Suppressor macrophage (primary cell): ENCODE measurements around the gene MYZAP.
"Not testable (repeated sequence)": the region's sequence is repeated elsewhere in the genome, so short reads cannot be mapped to it uniquely, and the experiment has no call there.

Experiments used
- DNase-seq, 4 experiments: peaks; one replicate each; pipeline ENCODE4 v3.0.0-alpha.2; 2020 to 2022

Gene MYZAP

GRCh38 chr15:57592836-57593420 lies 1.2 kb downstream of the MYZAP start:
- no peak for DNase-seq

- no peak for DNase-seq
Observed at GRCh38 chr15:57594479-57594878, 2.8 kb downstream of the MYZAP start.

GRCh38 chr15:57595011-57595866 lies 3.5 kb downstream of the MYZAP start:
- DNase-seq = no peak

- no peak for DNase-seq
Observed at GRCh38 chr15:57596301-57596855, 4.7 kb downstream of the MYZAP start.

GRCh38 chr15:57596978-57597377 lies 5.3 kb downstream of the MYZAP start:
- DNase-seq = no peak

- no peak for DNase-seq
Observed at GRCh38 chr15:57597431-57597830, 5.7 kb downstream of the MYZAP start.

- DNase-seq = no peak
Observed at GRCh38 chr15:57598346-57598745, 6.6 kb downstream of the MYZAP start.

- DNase-seq = no peak
Observed at GRCh38 chr15:57599296-57599810, 7.6 kb downstream of the MYZAP start.

GRCh38 chr15:57600197-57600596 lies 8.5 kb downstream of the MYZAP start:
- DNase-seq = no peak

- DNase-seq = no peak
Observed at GRCh38 chr15:57604507-57604906, 12.8 kb downstream of the MYZAP start.

GRCh38 chr15:57605491-57605890 lies 13.8 kb downstream of the MYZAP start:
- DNase-seq = no peak

GRCh38 chr15:57606048-57606447 lies 14.3 kb downstream of the MYZAP start:
- no peak for DNase-seq

GRCh38 chr15:57606816-57607215 lies 15.1 kb downstream of the MYZAP start:
- DNase-seq = no peak

- peak; percentile 35 to 69 (median 58) for DNase-seq
Observed at GRCh38 chr15:57607570-57608000, 15.9 kb downstream of the MYZAP start.

- peak; percentile 31 to 73 (median 54) for DNase-seq
Observed at GRCh38 chr15:57609805-57610529, 18.3 kb downstream of the MYZAP start.

GRCh38 chr15:57611123-57611522 lies 19.4 kb downstream of the MYZAP start:
- DNase-seq = no peak

GRCh38 chr15:57611938-57612337 lies 20.2 kb downstream of the MYZAP start:
- DNase-seq = peak in 2 of 4 experiments; percentile 24 to 39

GRCh38 chr15:57614241-57614640 lies 22.5 kb downstream of the MYZAP start:
- DNase-seq = peak; percentile 39 to 64 (median 54)

- DNase-seq = not testable (repeated sequence)
Observed at GRCh38 chr15:57615951-57616496, 24.3 kb downstream of the MYZAP start.

GRCh38 chr15:57618325-57618724 lies 26.6 kb downstream of the MYZAP start:
- no peak for DNase-seq

- DNase-seq = no peak
Observed at GRCh38 chr15:57619746-57620145, 28.0 kb downstream of the MYZAP start.

GRCh38 chr15:57624730-57625129 lies 33.0 kb downstream of the MYZAP start:
- no peak for DNase-seq
